HG03558 (cell line): ENCODE data around the gene METTL25B.
"Not testable (repeated sequence)": the region's sequence is repeated elsewhere in the genome, so short reads cannot be mapped to it uniquely, and the experiment has no call there.

ENCODE experiments used
- ATAC-seq: cut with Tn5 transposase; IDR thresholded peaks from one replicate; pipeline ENCODE4 v1.9.1; 2021; ENCODE audit warnings: moderate number of reproducible peaks; ENCODE audit not compliant: unreplicated experiment; ENCODE audit errors: extremely low read depth

METTL25B gene

GRCh38 chr1:156746728-156747631, 18.7 kb downstream of the METTL25B start:
- no peak for ATAC-seq

GRCh38 chr1:156747742-156748669, 19.7 kb downstream of the METTL25B start:
- no peak for ATAC-seq

- ATAC-seq: no peak
Measured at GRCh38 chr1:156748670-156749418, 20.6 kb downstream of the METTL25B start.

- no peak for ATAC-seq
Measured at GRCh38 chr1:156749419-156750118, 21.3 kb downstream of the METTL25B start.

- ATAC-seq: no peak
Measured at GRCh38 chr1:156750191-156750672, 22.0 kb downstream of the METTL25B start.

GRCh38 chr1:156750711-156751450, 22.6 kb downstream of the METTL25B start:
- ATAC-seq: no peak

GRCh38 chr1:156751451-156751756, 23.1 kb downstream of the METTL25B start, which contains the start of gene HDGF:
Gene HDGF, minus strand, starts transcription at chr1:156751675. Its CDS starts 246 bp downstream, at chr1:156751429.
- peak; percentile 2 for ATAC-seq

- ATAC-seq: peak; percentile 54
Measured at GRCh38 chr1:156751757-156752481, 23.6 kb downstream of the METTL25B start.

- ATAC-seq: no peak
Measured at GRCh38 chr1:156752843-156753482, 24.7 kb downstream of the METTL25B start.

- no peak for ATAC-seq
Measured at GRCh38 chr1:156754219-156754618, 25.9 kb downstream of the METTL25B start.

GRCh38 chr1:156755527-156755950, 27.3 kb downstream of the METTL25B start:
- no peak for ATAC-seq

- ATAC-seq: no peak
Measured at GRCh38 chr1:156756355-156756754, 28.1 kb downstream of the METTL25B start.

- ATAC-seq: not testable (repeated sequence)
Measured at GRCh38 chr1:156757572-156758253, 29.4 kb downstream of the METTL25B start.

GRCh38 chr1:156760092-156760795, 32.0 kb downstream of the METTL25B start:
- ATAC-seq: no peak

GRCh38 chr1:156760796-156761104, 32.5 kb downstream of the METTL25B start:
- ATAC-seq: no peak

- not testable (repeated sequence) for ATAC-seq
Measured at GRCh38 chr1:156765136-156765535, 36.9 kb downstream of the METTL25B start.

- no peak for ATAC-seq
Measured at GRCh38 chr1:156765666-156766065, 37.4 kb downstream of the METTL25B start.
